LNCaP clone FGC (cell line): ENCODE results near the gene NEDD9.

Experiments used
- DNase-seq: peaks from one replicate; pipeline ENCODE4 v3.0.0-alpha.2; 2011; ENCODE audit warnings: low read depth
- H3K4me3 ChIP-seq: 2 replicates; pipeline ENCODE4 v1.5.1; 2011; ENCODE audit warnings: mild to moderate bottlenecking, low read depth, low read length, control low read depth
- TF ChIP-seq, protein P1 (sequence below): IDR thresholded peaks from 2 replicates; pipeline ENCODE4 v1.5.1; 2012; ENCODE audit warnings: mild to moderate bottlenecking; ENCODE audit not compliant: control insufficient read depth, insufficient read depth; ENCODE audit errors: extremely low read depth

NEDD9 gene

DNA sequence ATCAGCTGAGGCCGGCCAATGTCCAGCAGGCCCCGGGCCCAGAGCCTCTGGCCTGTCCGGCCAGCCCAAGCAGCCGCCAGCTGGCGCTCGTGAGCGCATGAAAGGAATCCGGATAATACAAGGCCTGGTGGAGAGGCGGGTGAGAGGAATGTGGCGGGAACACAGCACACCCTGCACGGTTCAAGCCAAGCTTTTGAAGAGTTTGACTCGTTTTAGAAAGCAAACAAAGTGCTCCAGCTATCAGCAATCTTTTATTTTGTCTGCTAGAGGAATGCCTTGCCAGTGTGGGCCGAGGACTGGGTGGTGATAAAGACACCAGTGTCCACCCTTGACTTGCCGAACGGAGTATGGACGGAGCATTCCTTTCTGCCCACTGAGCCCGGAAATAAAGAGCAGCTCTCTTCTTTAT, 9.3 kb upstream of the NEDD9 start:
- TF ChIP-seq, protein P1, sequence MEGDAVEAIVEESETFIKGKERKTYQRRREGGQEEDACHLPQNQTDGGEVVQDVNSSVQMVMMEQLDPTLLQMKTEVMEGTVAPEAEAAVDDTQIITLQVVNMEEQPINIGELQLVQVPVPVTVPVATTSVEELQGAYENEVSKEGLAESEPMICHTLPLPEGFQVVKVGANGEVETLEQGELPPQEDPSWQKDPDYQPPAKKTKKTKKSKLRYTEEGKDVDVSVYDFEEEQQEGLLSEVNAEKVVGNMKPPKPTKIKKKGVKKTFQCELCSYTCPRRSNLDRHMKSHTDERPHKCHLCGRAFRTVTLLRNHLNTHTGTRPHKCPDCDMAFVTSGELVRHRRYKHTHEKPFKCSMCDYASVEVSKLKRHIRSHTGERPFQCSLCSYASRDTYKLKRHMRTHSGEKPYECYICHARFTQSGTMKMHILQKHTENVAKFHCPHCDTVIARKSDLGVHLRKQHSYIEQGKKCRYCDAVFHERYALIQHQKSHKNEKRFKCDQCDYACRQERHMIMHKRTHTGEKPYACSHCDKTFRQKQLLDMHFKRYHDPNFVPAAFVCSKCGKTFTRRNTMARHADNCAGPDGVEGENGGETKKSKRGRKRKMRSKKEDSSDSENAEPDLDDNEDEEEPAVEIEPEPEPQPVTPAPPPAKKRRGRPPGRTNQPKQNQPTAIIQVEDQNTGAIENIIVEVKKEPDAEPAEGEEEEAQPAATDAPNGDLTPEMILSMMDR = no peak
- no peak for DNase-seq
- H3K4me3 ChIP-seq = no peak overlapping the region

DNA sequence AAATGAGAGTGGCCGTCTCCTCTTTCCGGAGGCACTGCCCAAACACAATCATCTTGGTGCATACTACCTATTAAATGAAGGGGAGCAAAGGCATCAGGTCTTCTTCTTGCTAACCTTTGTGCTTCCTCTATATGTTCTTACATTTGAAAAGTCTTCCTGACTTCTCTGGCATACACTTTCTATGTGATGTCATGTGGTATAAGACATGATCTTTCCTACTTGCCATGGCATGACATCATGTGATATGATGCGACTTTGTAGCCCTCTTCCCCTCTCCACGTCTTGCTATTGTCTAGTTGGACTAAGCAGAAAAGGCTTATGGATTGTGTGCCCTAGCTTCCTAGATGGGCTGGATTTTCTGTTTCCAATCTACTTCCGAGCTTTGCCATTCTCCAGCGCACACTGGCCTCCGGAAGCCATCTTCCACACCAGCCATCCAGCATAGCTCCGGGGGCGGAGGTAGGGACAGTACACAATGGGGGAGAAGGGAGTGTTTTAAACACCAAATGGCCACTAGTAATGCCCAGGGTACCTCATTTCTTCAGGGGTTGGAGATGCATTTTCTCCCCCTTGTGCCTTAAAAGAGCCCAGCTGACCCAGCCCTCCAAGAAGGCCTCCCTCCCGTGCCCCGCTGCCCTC, 8.8 kb upstream of the NEDD9 start:
- no peak for DNase-seq
- TF ChIP-seq, protein P1 = no peak
- H3K4me3 ChIP-seq = no peak overlapping the region

DNA sequence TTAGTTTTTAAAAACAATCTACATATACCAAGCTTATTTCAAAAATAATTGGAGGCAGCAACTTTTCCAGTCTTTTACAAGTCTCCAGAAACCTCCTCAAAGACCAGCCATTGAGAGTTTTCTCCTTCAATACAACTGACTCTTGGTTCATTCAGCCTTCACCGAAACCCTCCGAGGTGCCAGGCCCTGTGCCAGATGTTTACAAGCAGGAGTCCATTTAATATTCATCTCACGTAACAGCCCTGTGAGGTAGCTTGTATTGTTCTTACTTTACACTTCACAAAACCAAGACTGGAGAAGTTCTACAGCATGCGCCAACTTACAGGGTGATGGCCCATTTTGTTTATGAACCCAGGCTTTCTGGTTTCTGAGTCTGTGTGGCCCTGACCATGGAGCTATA, 5.5 kb upstream of the NEDD9 start:
- TF ChIP-seq, protein P1 = no peak
- no peak overlapping the region for H3K4me3 ChIP-seq
- no peak for DNase-seq

DNA sequence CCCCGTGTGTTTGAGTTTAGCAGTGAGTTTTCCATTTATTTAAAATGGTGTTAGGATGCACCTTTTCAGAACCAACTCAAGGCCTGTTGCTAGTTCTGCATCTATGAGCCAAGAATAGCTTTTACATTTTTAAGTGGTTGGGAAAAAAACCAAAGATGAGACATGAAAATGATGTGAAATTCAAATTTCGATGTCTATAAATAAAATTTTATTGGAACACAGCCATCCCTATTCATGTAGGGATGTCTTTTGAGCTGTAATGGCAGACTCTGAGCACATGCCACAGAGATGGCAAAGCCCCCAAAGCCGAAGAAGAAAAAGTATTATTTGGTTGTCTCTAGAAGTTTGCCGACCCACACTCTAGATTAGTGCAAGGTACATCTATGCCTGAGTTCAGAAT, 5.0 kb upstream of the NEDD9 start:
- no peak overlapping the region for H3K4me3 ChIP-seq
- DNase-seq = no peak
- TF ChIP-seq, protein P1 = no peak

DNA sequence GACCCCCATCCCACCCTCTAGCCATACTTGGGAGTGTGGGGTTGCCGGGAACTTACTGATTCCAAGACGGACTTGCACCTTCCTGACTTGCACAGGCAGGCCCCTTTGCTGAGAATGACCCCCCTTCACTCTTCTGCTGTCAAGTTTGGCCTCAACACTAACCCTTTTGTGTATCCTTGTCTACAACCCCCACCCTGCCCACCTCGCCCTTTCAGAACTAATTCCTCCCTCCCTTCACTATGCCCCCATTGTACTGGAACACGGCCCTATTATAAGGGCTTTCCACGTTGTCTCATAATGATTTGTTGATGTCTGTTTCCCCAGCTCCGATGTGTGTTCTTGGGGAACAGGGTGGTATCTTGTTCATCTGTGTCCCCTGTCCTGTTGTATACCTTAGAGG, 4.4 kb upstream of the NEDD9 start:
- TF ChIP-seq, protein P1 = no peak

DNA sequence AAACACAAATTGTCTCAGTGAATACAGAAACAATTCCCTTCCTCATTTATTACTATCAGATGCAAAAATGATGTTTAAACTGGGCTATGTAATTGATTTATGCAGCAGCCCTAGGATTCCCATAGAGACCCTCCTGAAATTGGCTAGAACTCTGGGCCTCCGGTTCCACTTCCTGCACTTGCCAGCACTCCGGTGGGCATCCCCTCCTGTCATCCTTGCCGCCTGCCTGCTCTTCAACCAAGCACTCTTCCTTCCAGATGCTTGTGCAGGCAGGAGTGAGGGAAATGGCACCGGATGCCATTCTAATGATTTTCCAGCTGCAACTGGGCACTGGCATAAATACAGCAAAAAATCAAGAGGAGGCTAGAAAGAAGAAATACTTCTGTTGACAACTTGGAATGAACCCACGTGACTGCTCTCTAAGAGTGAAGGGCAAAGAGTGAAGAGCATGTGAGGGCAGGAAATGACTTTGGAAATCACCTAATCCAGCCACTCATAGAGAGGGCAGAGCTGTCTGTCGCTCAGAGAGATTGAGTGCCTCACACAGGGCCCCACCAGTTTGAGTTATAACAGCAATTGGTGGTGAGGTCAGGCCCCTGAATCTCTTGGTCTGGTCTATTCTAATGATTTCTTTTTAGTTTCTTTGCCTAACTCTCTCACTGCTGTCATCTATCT, 3.7 kb upstream of the NEDD9 start:
- TF ChIP-seq, protein P1 = no peak
- DNase-seq = no peak
- no peak overlapping the region for H3K4me3 ChIP-seq

More for the DNA sequence above, 4.4 kb upstream of the NEDD9 start:
- H3K4me3 ChIP-seq = no peak overlapping the region
- no peak for DNase-seq

DNA sequence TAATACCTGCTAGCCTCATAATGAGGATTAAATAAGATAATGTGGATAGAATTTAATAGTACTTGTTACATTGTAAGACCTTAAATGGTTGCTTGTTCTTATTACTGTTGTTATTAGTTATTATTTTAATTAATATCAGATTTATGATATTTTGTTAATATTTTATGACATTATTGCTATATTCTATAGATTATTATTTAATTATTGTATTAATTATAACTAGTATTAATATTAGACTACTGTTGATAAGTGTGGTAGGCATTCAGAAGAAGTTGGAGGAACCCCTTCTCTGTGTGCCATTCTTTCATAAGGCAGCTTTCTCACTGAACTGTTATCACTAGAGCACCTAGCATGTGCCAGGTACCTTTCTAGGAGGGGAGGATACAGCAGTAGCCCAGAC, 2.6 kb upstream of the NEDD9 start:
- DNase-seq = no peak
- H3K4me3 ChIP-seq = no peak overlapping the region
- TF ChIP-seq, protein P1 = no peak
